ENCODE measurements around the gene FGGY. TPM values are rescaled to one million over a fixed set of nuclear protein-coding genes. Genes with fewer than 3 reads are reported as not detected.

The FGGY gene
- total RNA-seq, 2 donors from 2014 or later: 14.1 to 14.8 TPM

GRCh38 chr1:59543211-59543668 lies 246.3 kb downstream of the FGGY start:
- H3K4me3 ChIP-seq (ENCODE audit: low read length): peak overlapping the region; percentile 5

DNA sequence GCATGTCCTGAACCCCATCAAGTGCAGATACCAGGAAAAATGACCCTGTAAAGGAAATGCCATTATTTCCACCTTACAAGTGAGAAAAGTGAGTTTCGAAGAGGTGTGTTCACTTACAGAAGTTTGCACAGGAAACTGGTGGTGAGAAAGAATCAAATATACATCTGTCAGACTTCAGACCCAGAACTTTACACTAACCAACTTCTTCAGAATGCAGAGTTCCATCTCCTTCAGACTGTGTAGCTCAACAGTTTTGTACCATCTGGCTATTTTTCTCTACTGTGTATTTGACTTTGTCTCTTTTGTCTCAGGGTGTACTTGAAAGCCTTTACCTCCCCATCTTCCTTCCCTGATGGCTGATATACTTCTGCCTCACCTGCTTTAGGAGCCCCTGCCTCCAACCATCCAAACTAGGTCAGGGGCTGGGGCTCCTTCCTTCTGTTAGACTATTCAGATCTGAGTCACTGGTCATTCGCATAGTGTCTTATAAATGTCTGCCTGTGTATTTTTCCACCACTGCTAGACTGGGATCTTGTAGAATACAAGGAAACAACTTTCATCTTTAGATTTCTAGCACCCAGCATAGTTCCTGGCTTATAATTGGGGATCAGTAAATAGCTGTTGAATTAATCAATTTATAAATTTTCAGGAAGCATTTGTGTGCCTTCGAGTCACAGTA lies 247.9 kb downstream of the FGGY start:
- no peak for TF ChIP-seq CTCF (conservative IDR thresholded peaks at IDR 0.05)
- WGBS, 2 experiments (ENCODE audit: insufficient coverage in 1 of 2, insufficient read length in 1 of 2): 98 to 100% methylated on average over 2 to 3 of the region's 3 CpGs
- H3K27ac ChIP-seq (ENCODE audit: low read depth, low read length): no peak overlapping the region
- no peaks in the 10 kb centered on the region for H3K36me3 Mint-ChIP-seq (ENCODE audit: low read depth)
- no peaks in the 10 kb centered on the region for H3K9me3 ChIP-seq (ENCODE audit: control insufficient read depth, low read length)
- H3K4me1 Mint-ChIP-seq: peaks cover 50% of the 10 kb centered on the region
- H3K27me3 Mint-ChIP-seq (ENCODE audit: insufficient read depth): no peaks in the 10 kb centered on the region
- no peak for DNase-seq
- H3K27ac Mint-ChIP-seq: no peak overlapping the region
- no peak overlapping the region for H3K9ac ChIP-seq (ENCODE audit: extremely low read depth, low read length, poor library complexity, severe bottlenecking)
- no peaks in the 10 kb centered on the region for H3K27me3 ChIP-seq (ENCODE audit: control insufficient read depth, insufficient read depth, low read length, poor library complexity, severe bottlenecking)
- no peak overlapping the region for H3K4me3 ChIP-seq (ENCODE audit: low read length)
- H3K9me3 Mint-ChIP-seq: no peaks in the 10 kb centered on the region
- no peaks in the 10 kb centered on the region for H3K36me3 ChIP-seq (ENCODE audit: control insufficient read depth, insufficient read depth, low read length)
- H3K4me3 Mint-ChIP-seq: no peak overlapping the region
- H3K4me1 ChIP-seq (ENCODE audit: control insufficient read depth, insufficient read depth, low read length): peaks cover 21% of the 10 kb centered on the region

More at GRCh38 chr1:59543211-59543668, 246.3 kb downstream of the FGGY start:
- Histone ChIP-seq H3K36me3 (ENCODE audit: control insufficient read depth, insufficient read depth, low read length) (no peaks in the 10 kb centered on the region), H3K9me3 (ENCODE audit: control insufficient read depth, low read length) (no peaks in the 10 kb centered on the region), H3K9ac (ENCODE audit: extremely low read depth, low read length, poor library complexity, severe bottlenecking) (no peak overlapping the region), H3K27ac (ENCODE audit: low read depth, low read length) (no peak overlapping the region), H3K27me3 (ENCODE audit: control insufficient read depth, insufficient read depth, low read length, poor library complexity, severe bottlenecking) (no peaks in the 10 kb centered on the region), H3K4me1 (ENCODE audit: control insufficient read depth, insufficient read depth, low read length) (peaks cover 21% of the 10 kb centered on the region)
- Mint-ChIP-seq H3K27ac (peak overlapping the region; percentile 94), H3K4me1 (peaks cover 50% of the 10 kb centered on the region), H3K36me3 (ENCODE audit: low read depth) (no peaks in the 10 kb centered on the region), H3K27me3 (ENCODE audit: insufficient read depth) (no peaks in the 10 kb centered on the region), H3K9me3 (no peaks in the 10 kb centered on the region), H3K4me3 (peak overlapping the region; percentile 15)
- WGBS, 2 experiments (ENCODE audit: insufficient coverage in 1 of 2, insufficient read length in 1 of 2): 43 to 48% methylated on average over 4 to 5 of the region's 5 CpGs
- TF ChIP-seq CTCF (conservative IDR thresholded peaks at IDR 0.05): no peak
- peak; percentile 58 for DNase-seq

DNA sequence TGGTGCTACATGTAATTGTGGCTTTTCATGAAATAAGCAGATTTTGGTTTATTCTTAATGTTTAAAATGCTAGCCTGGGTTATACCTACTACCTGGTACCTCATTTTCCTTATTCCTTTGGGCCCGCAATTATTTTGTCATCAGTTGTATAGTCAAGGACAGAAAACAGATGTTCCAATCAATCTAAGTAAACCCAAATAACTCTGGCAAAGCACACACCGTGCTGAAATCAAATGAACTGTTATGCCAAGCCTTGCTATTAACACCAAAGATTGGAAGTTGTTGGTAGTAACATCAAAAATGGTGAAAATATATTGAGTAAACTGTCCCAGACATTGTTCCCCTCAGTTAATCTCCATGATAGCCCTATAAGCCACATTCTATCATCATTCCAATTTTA lies 248.9 kb downstream of the FGGY start:
- no peaks in the 10 kb centered on the region for H3K36me3 ChIP-seq (ENCODE audit: control insufficient read depth, insufficient read depth, low read length)
- H3K4me1 Mint-ChIP-seq: peaks cover 44% of the 10 kb centered on the region

More for the DNA sequence above, 248.9 kb downstream of the FGGY start:
- H3K9ac ChIP-seq (ENCODE audit: extremely low read depth, low read length, poor library complexity, severe bottlenecking): no peak overlapping the region
- peaks cover 2% of the 10 kb centered on the region for H3K9me3 Mint-ChIP-seq
- no peak for TF ChIP-seq CTCF (conservative IDR thresholded peaks at IDR 0.05)
- no peak overlapping the region for H3K27ac ChIP-seq (ENCODE audit: low read depth, low read length)
- no peaks in the 10 kb centered on the region for H3K27me3 ChIP-seq (ENCODE audit: control insufficient read depth, insufficient read depth, low read length, poor library complexity, severe bottlenecking)
- WGBS, 2 experiments (ENCODE audit: insufficient coverage in 1 of 2, insufficient read length in 1 of 2): 80 to 97% methylated on average over 1 to 2 of the region's 2 CpGs
- H3K4me3 Mint-ChIP-seq: no peak overlapping the region
- no peak for DNase-seq
- no peak overlapping the region for H3K27ac Mint-ChIP-seq
- peaks cover 1% of the 10 kb centered on the region for H3K9me3 ChIP-seq (ENCODE audit: control insufficient read depth, low read length)
- H3K4me3 ChIP-seq (ENCODE audit: low read length): no peak overlapping the region
- H3K4me1 ChIP-seq (ENCODE audit: control insufficient read depth, insufficient read depth, low read length): peaks cover 21% of the 10 kb centered on the region
- no peaks in the 10 kb centered on the region for H3K27me3 Mint-ChIP-seq (ENCODE audit: insufficient read depth)
- no peaks in the 10 kb centered on the region for H3K36me3 Mint-ChIP-seq (ENCODE audit: low read depth)

All from endodermal cell (in vitro differentiated cells).